GM19455 (cell line): ENCODE measurements around the gene SACM1L.
"Not testable (repeated sequence)": the region's sequence is repeated elsewhere in the genome, so short reads cannot be mapped to it uniquely, and the experiment has no call there.

Experiments
- ATAC-seq: cut with Tn5 transposase; IDR thresholded peaks from one replicate; pipeline ENCODE4 v1.9.1; 2021; ENCODE audit not compliant: unreplicated experiment

Gene SACM1L

DNA sequence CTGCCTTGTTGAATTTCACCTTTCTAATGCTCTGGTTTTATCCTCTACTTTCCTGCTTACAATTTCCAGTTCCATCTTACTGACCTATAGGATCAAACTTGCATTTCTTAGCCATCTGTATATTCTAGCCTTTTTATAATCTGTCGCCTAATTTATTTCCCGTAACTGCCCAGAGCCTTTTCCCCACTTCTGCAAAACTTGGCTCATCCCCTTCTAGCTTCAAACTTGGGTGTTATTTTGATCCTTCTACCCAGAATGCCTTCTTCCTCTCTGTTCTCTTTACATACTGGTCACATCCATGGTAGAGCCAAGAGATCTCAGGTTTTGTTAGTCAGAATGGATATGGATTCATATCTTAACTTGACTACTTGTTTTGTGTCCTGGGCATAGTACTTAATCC is 2.6 kb downstream of the SACM1L start:
- no peak for ATAC-seq

DNA sequence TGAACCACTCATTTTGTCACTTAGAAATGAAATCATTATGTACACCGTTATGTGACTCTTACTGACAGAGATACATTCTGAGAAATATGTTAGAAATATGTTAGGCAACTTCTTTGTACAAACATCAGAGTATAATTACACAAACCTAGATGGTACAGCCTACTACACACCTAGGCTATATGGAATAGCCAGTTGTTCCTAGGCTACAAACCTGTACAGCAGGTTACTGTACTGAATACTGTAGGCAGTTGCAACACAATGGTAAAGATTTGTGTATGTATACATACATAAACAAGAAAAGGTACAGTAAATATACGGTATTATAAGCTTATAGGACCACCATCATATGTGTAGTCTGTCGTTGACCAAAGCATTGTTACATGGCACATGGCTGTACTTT is 3.7 kb downstream of the SACM1L start:
- no peak for ATAC-seq

DNA sequence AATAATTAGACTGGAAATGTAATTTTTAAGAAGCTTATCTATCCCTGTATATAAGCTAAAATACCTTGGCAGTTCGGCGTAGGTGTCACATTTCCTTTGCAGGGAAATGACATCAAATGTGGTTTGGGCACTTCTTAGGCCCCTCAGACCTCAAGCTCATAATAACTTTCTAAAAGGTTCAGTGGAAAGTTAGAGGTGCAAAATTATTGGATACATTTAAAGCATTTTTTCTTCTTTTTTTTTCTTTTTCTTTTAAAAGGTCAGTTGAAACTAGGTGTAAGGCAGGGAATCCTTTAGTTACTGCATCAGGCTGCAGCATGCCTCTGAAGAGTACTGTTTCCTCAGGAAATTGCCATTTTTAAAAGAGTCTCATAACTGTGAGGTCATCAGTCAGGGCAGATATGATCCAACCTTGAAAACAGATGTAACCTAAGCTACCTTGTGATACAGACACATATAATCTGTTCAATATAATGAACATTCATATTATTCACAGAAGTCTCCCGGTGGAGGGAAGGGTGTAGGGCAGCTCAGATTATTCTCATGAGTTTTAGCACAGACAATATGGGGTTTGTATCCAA is 4.8 kb downstream of the SACM1L start:
- no peak for ATAC-seq

DNA sequence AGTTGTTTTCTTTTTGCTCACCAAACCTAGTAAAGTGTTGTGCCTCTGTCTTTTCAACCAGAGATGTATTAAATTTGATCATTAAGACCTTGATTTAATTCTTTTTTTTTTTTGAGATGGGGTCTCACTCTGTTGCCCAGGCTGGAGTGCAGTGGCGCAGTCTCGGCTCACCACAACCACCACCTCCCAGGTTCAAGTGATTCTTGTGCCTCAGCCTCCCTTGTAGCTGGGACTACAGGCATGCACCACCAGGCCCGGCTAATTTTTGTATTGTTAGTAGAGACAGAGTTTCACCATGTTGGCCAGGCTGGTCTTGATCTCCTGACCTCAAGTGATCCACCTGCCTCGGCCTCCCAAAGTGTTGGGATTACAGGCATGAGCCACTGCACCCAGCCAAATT is 6.0 kb downstream of the SACM1L start:
- not testable (repeated sequence) for ATAC-seq

DNA sequence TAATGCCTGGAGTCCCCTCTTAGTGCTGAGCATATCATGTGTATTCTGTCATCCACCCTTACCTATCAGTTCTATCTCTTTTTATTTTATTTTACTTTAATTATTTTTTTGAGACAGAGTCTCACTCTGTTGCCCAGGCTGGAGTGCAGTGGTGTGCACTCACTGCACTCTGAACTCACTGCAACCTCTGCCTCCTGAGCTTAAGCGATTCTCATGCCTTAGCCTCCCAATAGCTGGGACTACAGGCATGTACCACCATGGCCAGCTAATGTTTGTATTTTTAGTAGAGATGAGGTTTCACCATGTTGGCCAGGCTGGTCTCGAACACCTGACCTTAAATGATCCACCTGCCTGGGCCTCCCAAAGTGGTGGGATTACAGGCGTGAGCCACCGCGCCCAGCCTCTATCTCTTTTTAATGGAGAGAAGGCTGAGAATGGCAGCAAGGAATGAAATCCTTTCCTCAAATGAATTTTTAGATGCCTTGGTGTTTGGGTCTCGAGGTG is 11.4 kb downstream of the SACM1L start:
- ATAC-seq = no peak

DNA sequence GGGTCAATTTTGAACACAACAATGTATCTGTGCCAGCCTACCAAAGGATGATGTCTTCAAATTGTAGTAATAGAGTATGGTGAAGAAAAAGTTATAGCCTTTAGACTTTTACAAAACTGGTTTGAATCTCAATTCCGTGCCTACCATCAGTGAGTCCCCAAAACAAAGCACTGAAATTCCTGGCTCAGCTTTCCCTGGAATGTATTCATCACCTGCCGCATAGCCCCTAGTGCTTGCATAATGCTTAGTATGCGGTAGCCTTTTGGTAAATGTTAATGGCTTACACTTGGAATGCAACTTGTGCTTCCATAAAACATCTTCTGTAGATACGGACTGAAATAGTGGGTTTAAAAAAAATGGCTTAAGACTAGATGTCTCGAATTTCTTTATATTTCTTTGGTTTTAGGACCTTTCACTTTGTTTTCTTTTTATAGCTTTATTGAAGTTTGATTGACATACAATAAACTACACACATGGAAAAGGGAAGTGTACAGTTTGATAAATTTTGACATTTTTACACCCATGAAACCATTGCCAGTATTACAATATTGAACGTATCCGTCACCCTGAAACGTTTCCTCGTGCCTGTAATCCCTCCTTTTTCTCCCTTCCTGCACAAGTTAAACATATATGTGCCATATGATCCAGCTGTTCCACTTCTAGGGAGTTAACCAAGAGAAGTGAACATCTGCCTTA is 12.1 kb downstream of the SACM1L start:
- no peak for ATAC-seq

DNA sequence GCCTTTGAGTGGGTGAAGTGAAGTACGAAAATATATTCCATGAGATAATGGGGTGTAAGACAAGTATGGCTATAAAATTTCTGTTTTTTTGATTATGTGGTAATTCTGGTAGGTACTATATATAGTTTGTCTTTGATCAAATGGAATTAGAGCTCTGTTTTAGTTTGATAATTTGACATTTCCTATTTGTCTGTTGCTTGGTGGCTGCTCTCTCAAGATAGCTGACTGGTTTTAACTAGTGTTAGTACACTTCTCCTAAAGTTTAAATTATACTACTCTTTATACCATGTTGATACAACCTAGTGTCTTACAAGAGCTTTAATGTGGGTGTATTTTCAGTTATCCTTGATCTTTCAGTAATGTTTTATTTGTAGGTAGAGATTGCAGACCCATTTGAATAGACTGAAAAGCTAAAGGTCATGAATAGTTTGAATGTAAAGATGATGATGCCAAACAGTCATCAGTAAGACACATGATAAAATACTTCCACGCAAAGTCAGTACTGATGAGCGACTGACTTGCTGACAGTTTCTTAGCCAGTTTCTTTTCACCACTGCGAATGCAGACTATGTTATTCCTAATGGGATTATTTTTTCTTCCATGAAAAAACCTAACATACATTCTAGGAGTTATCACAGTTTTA is 15.2 kb downstream of the SACM1L start:
- no peak for ATAC-seq

DNA sequence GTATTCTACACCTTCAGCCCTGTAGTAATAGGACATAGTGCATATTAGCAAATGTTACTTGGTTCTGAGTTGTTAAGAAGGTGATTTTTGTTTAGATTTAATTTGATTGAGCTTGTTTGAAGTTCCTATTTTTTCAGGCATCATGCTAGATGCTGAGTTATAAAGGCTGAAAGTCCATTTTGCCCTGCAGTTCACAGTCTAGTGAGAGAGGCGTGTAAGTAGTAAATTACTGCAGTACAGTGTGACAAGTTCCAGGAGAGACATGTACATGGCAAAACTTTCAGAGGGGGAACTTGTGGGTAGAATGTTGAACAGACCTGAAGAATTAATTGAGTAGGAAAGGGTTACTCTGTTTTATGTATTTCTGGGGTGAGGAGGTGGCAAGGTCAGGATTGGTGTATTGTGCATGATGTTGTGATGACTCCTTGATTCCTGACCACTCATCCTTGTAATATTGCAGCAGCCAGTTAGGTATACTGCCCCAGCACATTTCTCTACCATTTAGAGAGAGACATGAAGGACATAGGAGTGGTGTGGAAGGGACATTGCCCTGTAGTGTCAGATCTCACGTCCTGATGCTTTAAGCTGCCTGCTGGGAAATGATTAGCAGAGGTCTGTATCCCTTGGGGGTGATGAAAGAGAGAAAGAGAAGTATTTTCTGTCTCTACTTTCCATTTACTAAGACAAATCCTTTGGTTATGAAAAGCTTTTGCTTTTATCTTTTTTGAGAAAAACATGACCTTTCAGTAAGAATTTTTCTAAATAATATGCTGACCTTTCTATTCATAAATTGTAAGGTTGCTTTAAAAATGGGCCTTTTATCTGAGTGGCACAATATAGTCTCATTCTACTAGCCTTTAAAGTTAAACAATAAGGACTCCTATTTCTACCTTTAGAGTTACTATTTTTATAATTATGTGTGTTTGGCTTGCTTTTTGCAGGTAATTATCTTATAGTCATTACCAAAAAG is 16.9 kb downstream of the SACM1L start:
- no peak for ATAC-seq

DNA sequence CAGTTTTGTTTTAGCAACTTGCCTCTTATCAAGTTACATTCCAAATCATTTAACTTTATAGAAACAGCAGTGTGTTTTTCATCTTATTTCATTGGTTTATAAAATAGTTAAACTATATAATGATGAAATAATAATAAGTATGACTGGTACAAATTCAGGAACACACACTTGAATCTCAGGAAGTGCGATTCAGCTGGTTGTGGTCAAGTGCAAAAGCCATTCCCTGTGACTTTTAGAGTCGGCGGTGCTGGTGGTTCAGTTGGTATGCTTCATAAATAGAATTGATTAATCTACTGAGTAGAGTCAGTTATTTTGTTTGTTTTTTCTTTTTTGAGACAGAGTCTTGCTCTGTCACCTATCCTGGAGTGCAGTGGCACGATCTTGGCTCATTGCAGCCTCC is 22.7 kb downstream of the SACM1L start:
- no peak for ATAC-seq

DNA sequence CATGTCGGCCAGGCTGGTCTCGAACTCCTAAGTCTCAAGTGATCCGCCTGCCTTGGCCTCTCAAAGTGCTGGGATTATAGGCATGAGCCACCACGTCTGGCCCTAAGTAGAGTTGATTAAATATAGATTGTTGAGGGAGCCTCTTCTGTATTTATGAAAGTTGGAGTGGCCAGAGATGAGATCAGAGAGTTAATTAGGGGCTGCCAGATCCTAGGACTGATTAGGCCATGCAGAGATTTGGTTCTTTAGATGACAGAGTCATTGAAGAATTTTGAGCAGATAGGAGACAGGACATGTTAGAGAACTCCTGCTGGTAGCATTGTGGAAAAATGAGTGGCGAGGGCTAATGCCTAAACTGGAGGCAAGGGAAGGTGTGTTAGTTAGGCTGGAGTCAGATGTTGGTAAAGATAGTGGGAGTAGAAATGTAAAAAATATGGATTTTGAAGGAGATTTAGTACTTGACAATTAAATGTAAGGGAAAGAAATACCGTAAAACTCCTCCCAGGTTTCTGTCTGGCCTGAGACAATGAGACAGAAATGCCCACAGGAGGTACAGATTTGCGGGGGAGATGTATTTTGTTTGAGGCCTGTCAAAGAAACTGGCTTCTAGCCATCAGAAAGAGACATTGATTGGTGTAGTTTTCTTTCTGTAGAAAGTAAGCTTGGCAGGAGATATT is 23.4 kb downstream of the SACM1L start:
- no peak for ATAC-seq

DNA sequence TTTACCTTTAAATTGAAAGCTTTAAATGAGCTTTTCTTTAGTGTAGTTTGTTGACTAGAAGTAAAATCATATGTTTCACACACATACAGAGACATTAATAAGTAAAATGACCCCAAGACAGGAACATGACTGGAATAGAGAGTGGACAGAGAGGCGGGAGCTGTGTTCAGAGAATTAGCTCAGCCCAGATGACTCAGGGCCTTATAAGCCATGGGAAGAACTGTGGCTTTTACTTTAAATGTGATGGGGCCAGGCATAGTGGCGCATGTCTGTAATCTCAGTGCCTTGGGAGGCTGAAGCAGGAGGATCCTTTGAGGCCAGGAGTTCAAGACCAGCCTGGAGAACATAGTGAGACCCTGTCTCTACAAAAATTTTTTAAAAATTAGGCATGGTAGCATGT is 26.7 kb downstream of the SACM1L start:
- ATAC-seq = no peak

DNA sequence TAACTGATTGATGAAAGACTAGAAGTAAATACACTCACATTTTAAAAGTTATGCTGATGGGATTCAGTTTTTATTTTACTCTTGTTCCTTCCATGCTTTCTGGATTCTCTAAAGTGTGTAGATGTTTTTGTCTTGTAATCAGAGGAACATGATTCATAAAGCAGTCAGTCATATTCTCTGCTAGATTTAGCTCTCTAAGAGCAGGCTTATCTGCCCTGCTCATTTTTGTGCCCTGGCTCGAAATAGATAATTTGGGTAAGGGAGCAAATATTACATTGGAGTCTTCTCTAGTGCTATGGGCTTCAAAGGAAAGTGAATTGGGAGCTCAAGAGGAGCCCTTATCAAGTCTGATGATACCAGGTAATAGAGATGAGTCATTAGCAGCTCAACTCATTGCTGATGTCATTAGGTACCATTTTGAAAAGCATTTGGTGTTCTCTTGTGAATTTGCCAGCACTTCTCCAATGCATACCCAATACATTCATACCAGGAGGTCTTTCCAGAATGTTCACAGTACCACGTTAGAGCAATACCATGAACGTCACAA is 27.7 kb downstream of the SACM1L start:
- no peak for ATAC-seq

DNA sequence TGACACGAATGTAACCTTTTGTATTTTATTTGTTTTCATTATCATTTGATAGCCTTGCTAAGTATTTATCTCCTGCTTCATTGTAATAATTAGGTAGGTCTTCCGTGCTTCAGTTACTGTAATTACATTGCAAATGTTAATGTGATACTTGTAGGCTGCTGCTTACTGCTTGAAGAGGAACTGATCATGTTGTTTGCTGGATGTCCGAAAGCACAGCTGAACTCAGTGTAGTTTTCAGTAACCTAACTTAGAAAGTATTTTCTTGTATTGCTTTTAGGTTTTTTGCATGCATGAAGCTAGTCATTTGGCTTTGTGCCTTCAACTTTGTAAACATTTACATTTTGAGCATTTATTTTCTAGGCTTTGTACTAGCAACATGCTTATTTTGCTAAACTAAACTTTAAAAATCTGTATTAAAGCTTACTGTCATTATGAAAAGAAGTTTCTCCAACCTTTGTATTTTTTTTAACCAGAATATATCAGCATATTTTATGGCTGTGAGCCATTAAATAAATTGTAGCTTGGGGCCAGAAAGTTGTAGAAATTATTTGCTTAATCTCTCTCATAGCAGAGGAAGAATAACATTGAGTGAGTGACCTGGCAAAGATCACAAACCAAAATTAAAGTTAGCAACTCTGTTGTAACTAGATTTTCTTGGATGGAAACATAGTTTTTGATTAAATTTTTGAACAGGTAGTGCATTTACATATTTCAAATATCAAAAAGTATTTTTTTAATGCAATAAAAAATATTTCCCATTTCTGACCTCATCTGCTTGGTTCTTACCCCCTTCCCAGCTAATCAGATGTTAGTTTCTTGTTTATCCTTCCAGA is 30.7 kb downstream of the SACM1L start:
- no peak for ATAC-seq

DNA sequence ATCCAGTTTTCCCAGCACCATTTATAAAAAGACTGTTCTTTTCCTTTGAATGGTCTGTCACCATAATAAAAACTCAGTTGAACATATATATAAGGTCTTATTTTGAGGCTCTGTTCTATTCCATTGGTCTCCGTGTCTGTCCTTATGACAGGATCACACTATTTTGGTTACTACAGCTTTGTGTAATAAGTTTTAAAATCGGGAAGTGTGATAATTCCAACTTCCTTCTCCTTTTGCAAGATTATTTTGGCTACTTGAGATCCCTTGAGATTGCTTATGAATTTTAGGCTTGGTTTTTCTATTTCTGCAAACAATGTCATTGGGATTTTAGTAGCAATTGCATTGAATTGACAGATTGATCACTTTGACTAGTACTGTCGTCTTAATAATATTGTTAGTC is 35.7 kb downstream of the SACM1L start:
- no peak for ATAC-seq

DNA sequence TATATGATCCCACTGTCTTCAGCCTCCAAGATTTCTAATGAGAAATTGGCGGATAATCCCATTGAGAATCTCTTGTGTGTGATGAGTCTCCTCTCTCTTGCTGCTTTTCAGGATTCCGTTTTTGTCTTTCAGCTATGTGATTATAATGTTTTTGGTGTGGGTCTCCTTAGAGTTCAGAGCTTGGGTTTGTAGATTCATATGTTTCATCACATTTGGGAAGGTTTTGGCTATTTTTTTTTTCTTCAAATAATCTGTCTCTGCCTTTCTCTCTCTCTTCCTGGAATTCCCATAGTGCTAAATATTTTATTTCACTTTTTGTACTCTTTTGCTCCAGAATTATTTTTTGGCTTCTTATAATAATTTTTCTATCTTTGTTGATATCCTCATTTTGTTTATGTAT is 40.4 kb downstream of the SACM1L start:
- no peak for ATAC-seq

DNA sequence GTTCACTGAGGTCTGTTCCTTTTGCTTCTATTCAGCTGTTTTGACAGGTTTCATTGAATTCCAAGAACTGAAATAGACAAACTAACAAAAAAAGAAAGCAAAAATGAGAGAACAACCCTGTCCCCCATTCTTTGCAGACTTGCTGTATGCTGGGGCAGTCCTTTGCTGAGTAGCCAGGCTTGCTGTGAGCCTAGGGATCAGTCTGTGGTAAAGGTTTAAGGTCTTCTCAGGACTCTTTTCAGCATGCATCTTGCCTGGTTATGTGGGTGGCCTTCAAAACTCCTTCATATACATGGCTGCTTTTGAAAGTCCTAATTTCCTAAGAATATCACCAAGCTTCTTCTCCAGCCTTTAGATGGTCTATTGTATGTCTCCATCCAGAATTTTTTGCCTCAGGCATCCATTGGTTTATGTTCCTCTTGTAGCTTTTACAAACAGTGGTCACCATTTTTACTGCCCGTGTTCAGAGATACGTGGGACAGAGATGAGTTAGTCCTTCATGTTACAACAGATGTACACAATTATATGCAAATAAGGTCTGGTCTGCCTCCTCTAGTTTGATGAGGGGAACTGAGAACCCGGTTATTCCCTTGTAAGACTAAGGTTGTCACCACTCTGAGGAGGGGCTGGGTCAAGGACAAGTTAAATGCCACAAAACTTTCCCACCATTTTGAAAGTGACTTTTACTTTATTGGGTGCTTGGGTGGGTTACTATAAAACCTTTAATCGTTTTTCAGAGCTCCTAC is 41.4 kb downstream of the SACM1L start:
- ATAC-seq = no peak

DNA sequence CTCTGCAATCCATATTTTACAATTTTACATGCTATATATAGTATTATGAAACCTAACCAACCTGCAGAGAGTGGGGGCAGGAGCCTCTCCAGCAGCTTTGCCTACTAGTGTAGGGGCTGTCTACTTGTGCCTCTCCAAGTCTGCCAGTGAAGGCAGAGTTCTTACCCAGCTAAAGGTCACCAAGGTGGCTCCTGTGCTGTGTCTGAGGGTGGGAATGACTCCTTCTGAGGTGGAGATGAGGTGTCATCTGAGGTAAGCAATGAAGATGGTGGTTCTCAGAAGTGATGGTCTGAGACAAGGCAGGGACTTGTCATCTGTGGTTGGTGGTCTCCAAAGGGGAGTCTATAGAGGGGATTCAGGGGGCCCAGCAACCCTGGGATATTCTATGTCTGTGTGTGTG is 47.5 kb downstream of the SACM1L start:
- no peak for ATAC-seq

DNA sequence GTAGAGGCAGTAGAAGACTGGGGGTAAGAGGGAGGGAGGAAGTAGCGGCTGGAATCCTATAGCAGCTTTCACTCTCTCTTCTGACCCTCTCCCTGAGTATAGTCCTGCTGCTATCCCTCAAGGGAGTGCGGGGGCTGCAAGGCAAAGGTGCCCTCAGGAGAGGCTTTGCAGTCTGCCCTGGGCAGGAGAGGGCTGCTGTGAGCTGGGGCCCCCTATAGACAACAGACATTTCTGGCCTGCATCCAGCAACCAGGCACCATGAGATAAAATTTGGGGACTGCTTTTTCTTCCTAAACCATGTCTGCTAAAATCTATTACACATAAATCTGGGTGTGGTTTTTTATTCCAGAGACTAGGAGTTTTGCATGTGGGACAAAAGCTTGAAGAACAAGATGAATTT is 48.0 kb downstream of the SACM1L start:
- ATAC-seq = no peak

DNA sequence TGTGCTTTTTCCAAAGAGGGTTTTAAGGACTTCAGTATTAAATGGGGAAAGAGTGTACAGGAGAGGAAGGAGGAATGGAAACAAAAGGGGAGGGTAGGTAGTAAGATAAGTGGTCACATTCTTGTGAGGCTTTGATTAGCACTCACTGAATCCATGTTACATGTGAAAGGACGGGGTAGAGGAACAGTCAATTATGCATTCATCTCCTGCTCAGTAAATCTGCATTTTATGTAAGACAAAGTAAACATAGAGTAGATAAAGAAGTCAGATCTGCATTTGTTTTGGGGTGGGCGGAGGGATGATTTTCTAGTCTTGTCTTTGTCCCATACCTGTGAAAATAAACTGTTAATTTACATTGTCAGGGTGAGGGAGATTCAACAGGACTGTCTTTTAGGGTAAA is 50.8 kb downstream of the SACM1L start:
- no peak for ATAC-seq
